Panc1 (cell line): ENCODE measurements around the gene MSH3.

Experiments used
- CTCF ChIP-seq: fragments of 450-650 bp; IDR thresholded peaks from 2 replicates; pipeline ENCODE4 v1.5.1; 2017; ENCODE audit warnings: mild to moderate bottlenecking
- POLR2AphosphoS5 ChIP-seq: IDR thresholded peaks from 2 replicates; pipeline ENCODE4 v1.6.1; 2012; ENCODE audit warnings: mild to moderate bottlenecking, low read depth, low read length, moderate library complexity
- REST ChIP-seq, 2 experiments: IDR thresholded peaks; 2 replicates each; pipeline ENCODE4 v1.6.1; 2011 to 2012; ENCODE audit warnings: low read depth in 2 of 2, control low read depth in 1 of 2, low read length in 1 of 2, mild to moderate bottlenecking in 1 of 2, moderate library complexity in 1 of 2; ENCODE audit not compliant: insufficient read depth in 1 of 2
- SIN3A ChIP-seq: IDR thresholded peaks from 2 replicates; pipeline ENCODE4 v1.6.1; 2012; ENCODE audit warnings: low read depth, mild to moderate bottlenecking, low read length, moderate library complexity, borderline replicate concordance; ENCODE audit not compliant: insufficient read depth
- TCF7L2 ChIP-seq: IDR thresholded peaks from 2 replicates; pipeline ENCODE4 v1.6.1; 2011; ENCODE audit warnings: mild to moderate bottlenecking, low read depth, low read length, inconsistent platforms

- TF ChIP-seq POLR2AphosphoS5 (no peak), CTCF (no peak), REST (IDR thresholded peaks at IDR 0.05; ENCODE audit: insufficient read depth in 1 of 2, low read depth in 2 of 2, low read length in 1 of 2) (no peak), SIN3A (no peak), TCF7L2 (no peak)
These were observed 150.6 kb downstream of the MSH3 start for GRCh38 chr5:80805038-80805437.
